ENCODE results near the gene SERPINA1. TPM values are rescaled to one million over a fixed set of nuclear protein-coding genes. Genes with fewer than 3 reads are reported as not detected.

Gene SERPINA1
- polyA plus RNA-seq, 1 experiment: 1.7 TPM

GRCh38 chr14:94360945-94361565 is 27.3 kb downstream of the SERPINA1 start:
- CTCF ChIA-PET: interaction anchor here (0.6 kb wide), 1 partner anchor 1250 kb away, joined by 7 read pairs; no protein-coding TSS in a partner anchor
- Histone ChIP-seq H3K4me3 (ENCODE audit: low read depth, low read length) (no peak overlapping the region), H3K9me3 (ENCODE audit: control insufficient read depth, insufficient read depth, low read length) (no peaks in the 10 kb centered on the region), H3K27me3 (ENCODE audit: control insufficient read depth, insufficient read depth, low read length) (peaks cover 2% of the 10 kb centered on the region), H3K27ac (ENCODE audit: low read depth, low read length) (no peak overlapping the region)
- DNase-seq (ENCODE audit: low read depth, low spot score): no peak
- no peak for TF ChIP-seq CTCF (IDR thresholded peaks at IDR 0.05; ENCODE audit: low read depth, low read length)
- POLR2A ChIA-PET: no interaction called here

- no peak for TF ChIP-seq CTCF (IDR thresholded peaks at IDR 0.05; ENCODE audit: low read depth, low read length)
- CTCF ChIA-PET: interaction anchor here (2.5 kb wide), 1 partner anchor 129 kb away, joined by 21 read pairs; no protein-coding TSS in a partner anchor
- peaks cover 2% of the 10 kb centered on the region for H3K27me3 ChIP-seq (ENCODE audit: control insufficient read depth, insufficient read depth, low read length)
- H3K9me3 ChIP-seq (ENCODE audit: control insufficient read depth, insufficient read depth, low read length): no peaks in the 10 kb centered on the region
- DNase-seq (ENCODE audit: low read depth, low spot score): no peak
- H3K27ac ChIP-seq (ENCODE audit: low read depth, low read length): no peak overlapping the region
- H3K4me3 ChIP-seq (ENCODE audit: low read depth, low read length): no peak overlapping the region
- POLR2A ChIA-PET: no interaction called here
Observed at GRCh38 chr14:94357166-94357565, 31.2 kb downstream of the SERPINA1 start.

GRCh38 chr14:94356379-94357056 is 31.9 kb downstream of the SERPINA1 start:
- Histone ChIP-seq H3K4me3 (ENCODE audit: low read depth, low read length) (no peak overlapping the region), H3K27ac (ENCODE audit: low read depth, low read length) (no peak overlapping the region), H3K27me3 (ENCODE audit: control insufficient read depth, insufficient read depth, low read length) (peaks cover 2% of the 10 kb centered on the region), H3K9me3 (ENCODE audit: control insufficient read depth, insufficient read depth, low read length) (no peaks in the 10 kb centered on the region)
- CTCF ChIA-PET: interaction anchor here (1.4 to 2.5 kb wide), 3 partner anchors 57 to 131 kb away, joined by 3 to 21 read pairs (median 3); no protein-coding TSS in a partner anchor
- POLR2A ChIA-PET: no interaction called here
- DNase-seq (ENCODE audit: low read depth, low spot score): no peak
- TF ChIP-seq CTCF (IDR thresholded peaks at IDR 0.05; ENCODE audit: low read depth, low read length): no peak

- Histone ChIP-seq H3K4me3 (ENCODE audit: low read depth, low read length) (no peak overlapping the region), H3K27me3 (ENCODE audit: control insufficient read depth, insufficient read depth, low read length) (no peaks in the 10 kb centered on the region), H3K27ac (ENCODE audit: low read depth, low read length) (no peak overlapping the region), H3K9me3 (ENCODE audit: control insufficient read depth, insufficient read depth, low read length) (no peaks in the 10 kb centered on the region)
- peak; percentile 70 for TF ChIP-seq CTCF (IDR thresholded peaks at IDR 0.05; ENCODE audit: low read depth, low read length)
- ChIA-PET CTCF (interaction anchor here (0.7 to 2.5 kb wide), 6 partner anchors 10 to 185 kb away, joined by 3 to 21 read pairs (median 3); no protein-coding TSS in a partner anchor), POLR2A (interaction anchor here (0.9 kb wide), 1 partner anchor 13 kb away, joined by 3 read pairs; no protein-coding TSS in a partner anchor)
- DNase-seq (ENCODE audit: low read depth, low spot score): peak; percentile 26
Observed at GRCh38 chr14:94355191-94355794, 33.1 kb downstream of the SERPINA1 start.
